Large intestine (tissue), 3 donors: ENCODE results near the gene JAGN1. TPM values are rescaled to one million over a fixed set of nuclear protein-coding genes. Genes with fewer than 3 reads are reported as not detected.
"Not testable (repeated sequence)": the region's sequence is repeated elsewhere in the genome, so short reads cannot be mapped to it uniquely, and the experiment has no call there.

Experiments used
- DNase-seq, 2 donors: peaks; one replicate each; pipeline versions ENCODE4 v3.0.0 to v3.0.0-alpha.2; 2013
- H3K27ac ChIP-seq: one replicate; pipeline ENCODE4 v1.5.1; 2013; ENCODE audit warnings: low read length
- H3K27me3 ChIP-seq: 2 replicates; pipeline ENCODE4 v1.6.1; 2013; ENCODE audit warnings: low read length; ENCODE audit not compliant: control insufficient read depth, insufficient read depth
- H3K36me3 ChIP-seq: 2 replicates; pipeline ENCODE4 v1.6.1; 2013; ENCODE audit warnings: low read length; ENCODE audit not compliant: control insufficient read depth, insufficient read depth
- H3K4me1 ChIP-seq: one replicate; pipeline ENCODE4 v1.6.1; 2013; ENCODE audit warnings: low read length; ENCODE audit not compliant: control insufficient read depth, insufficient read depth
- H3K4me3 ChIP-seq: one replicate; pipeline ENCODE4 v1.5.1; 2013; ENCODE audit warnings: low read length
- H3K9me3 ChIP-seq: one replicate; pipeline ENCODE4 v1.6.1; 2013; ENCODE audit warnings: mild to moderate bottlenecking, low read depth, low read length, moderate library complexity; ENCODE audit not compliant: control insufficient read depth
- WGBS: methylation state at CpG from one replicate; pipeline ENCODE4 v1.1.5; 2013; ENCODE audit warnings: low lambda C conversion rate; ENCODE audit not compliant: insufficient coverage; 5-methylcytosine and 5-hydroxymethylcytosine counted together
- polyA plus RNA-seq: library from polyadenylated mRNA; unstranded; fragments of 120-200 nt; gene quantifications from one replicate; pipeline ENCODE4 v1.2.1, GENCODE V29; 2013

Gene JAGN1
- polyA plus RNA-seq, 1 donor = 49.5 TPM

DNA sequence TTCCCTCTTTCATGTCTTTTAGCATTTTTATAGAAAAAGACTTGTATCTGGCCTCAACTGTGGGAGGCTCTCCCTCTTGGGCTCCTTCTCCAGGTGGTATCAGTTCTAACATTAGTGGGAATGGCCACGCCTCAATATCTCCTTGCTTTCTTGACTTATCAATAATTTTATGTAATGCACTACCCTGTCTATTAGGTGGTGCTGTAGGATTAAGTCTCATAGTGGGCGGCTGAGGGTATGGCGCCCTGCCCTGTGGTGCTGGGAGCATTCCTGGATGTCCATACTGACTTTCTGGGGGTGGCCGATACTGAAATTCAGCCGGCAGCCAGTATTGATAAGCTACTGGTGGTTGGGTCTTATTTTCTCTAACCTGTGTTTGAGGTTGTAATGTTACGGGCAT lies 37.9 kb upstream of the JAGN1 start:
- Histone ChIP-seq H3K27ac (no peak overlapping the region), H3K9me3 (no peaks in the 10 kb centered on the region), H3K36me3 (no peaks in the 10 kb centered on the region), H3K27me3 (no peaks in the 10 kb centered on the region), H3K4me3 (no peak overlapping the region), H3K4me1 (no peaks in the 10 kb centered on the region)
- no peak for DNase-seq
- 100% methylated on average over 1 of the region's 6 CpGs for WGBS

GRCh38 chr3:9854291-9854940 lies 36.0 kb upstream of the JAGN1 start:
- H3K4me3 ChIP-seq, DNase-seq, H3K36me3 ChIP-seq, H3K27me3 ChIP-seq, H3K9me3 ChIP-seq, H3K4me1 ChIP-seq, H3K27ac ChIP-seq: not testable (repeated sequence)
- 93% methylated on average over 3 of the region's 11 CpGs for WGBS

GRCh38 chr3:9855594-9855993 lies 34.8 kb upstream of the JAGN1 start:
- Histone ChIP-seq H3K4me3 (no peak overlapping the region), H3K27me3 (no peaks in the 10 kb centered on the region), H3K27ac (no peak overlapping the region), H3K36me3 (no peaks in the 10 kb centered on the region), H3K4me1 (no peaks in the 10 kb centered on the region), H3K9me3 (no peaks in the 10 kb centered on the region)
- no peak for DNase-seq
- WGBS = no CpG with 5 or more reads among the region's 3 CpGs

DNA sequence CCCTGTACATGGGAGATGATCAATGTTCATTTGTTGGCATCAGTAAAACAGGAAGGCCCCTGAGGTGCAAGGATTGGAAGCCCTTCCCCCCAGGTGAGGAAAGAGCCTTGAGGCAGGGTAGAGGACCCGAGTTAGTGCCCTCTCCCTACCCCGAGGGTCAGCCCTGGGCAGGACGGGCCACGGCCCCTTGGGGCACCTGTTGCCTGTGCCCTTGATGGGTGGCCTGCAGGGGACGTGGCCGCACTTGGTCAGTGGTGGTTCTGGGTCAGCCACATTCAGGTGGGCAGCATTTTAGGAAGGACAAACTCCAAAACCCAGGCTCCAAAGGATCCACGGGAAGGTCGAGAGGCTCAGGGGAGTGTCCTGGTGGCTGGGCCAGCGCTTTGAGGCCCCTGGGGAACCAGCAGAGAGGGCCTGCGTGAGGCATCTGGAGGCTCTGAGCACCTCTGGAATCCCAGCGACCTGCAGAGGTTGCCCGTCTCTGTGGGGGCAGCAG lies 30.8 kb upstream of the JAGN1 start:
- Histone ChIP-seq H3K4me1 (peaks cover 17% of the 10 kb centered on the region), H3K4me3 (no peak overlapping the region), H3K36me3 (no peaks in the 10 kb centered on the region), H3K27ac (no peak overlapping the region), H3K9me3 (no peaks in the 10 kb centered on the region), H3K27me3 (no peaks in the 10 kb centered on the region)
- WGBS = no CpG with 5 or more reads among the region's 12 CpGs
- DNase-seq = no peak

DNA sequence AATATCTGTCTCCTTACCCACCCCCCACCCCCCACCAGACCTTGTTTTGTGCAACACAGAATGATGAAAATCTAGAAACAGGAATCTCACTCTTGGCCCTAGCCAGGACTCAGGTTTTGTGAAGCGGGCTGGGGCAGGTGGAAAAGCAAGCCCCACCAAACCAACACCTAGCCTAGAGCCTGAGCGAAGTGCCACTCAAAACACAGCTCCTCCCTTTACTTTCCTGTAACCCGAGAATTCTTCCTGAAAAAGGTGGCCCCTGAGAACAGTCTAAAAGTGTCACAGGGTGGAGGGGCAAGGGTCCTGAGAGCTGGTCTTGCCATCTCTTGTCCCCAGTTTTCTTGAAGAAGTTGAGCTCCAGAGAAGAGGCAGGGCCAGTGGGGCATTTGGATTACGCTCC lies 29.2 kb upstream of the JAGN1 start:
- H3K4me1 ChIP-seq = peaks cover 17% of the 10 kb centered on the region

DNA sequence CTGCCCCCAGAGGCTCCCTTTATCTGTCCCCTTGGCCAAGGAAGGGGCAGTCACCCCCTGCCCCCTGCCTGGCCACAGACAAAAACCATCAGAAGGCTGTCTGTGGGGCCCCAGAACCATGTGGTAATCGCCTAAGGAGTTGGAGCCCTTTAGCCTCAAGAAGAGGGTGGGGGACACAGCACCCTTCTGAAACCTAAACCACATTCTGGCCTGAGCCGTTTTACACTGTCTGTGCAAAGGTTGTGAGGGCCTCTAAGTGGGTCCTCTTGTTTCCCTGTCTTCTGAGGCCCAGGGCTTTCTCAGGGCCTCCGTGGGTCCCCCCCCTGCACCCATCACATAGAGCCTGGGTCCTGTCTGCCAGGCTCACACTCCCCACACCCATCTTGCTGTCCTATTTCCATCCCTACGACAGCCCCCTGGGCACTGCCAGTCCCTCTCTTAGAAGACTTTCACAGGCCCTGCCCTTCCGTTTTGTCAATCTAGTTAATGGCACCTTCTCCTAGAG lies 28.7 kb upstream of the JAGN1 start:
- H3K27ac ChIP-seq = no peak overlapping the region
- DNase-seq = no peak
- WGBS = no CpG with 5 or more reads among the region's 5 CpGs
- H3K27me3 ChIP-seq = no peaks in the 10 kb centered on the region
- H3K4me1 ChIP-seq = peaks cover 17% of the 10 kb centered on the region
- H3K36me3 ChIP-seq = no peaks in the 10 kb centered on the region
- no peaks in the 10 kb centered on the region for H3K9me3 ChIP-seq
- H3K4me3 ChIP-seq = no peak overlapping the region

More for the DNA sequence above, 29.2 kb upstream of the JAGN1 start:
- DNase-seq = no peak
- no peak overlapping the region for H3K27ac ChIP-seq
- no peaks in the 10 kb centered on the region for H3K36me3 ChIP-seq
- no peak overlapping the region for H3K4me3 ChIP-seq
- no peaks in the 10 kb centered on the region for H3K9me3 ChIP-seq
- H3K27me3 ChIP-seq = no peaks in the 10 kb centered on the region
- no CpG with 5 or more reads among the region's 4 CpGs for WGBS

GRCh38 chr3:9862391-9863057 lies 27.9 kb upstream of the JAGN1 start:
- no CpG with 5 or more reads among the region's 45 CpGs for WGBS

DNA sequence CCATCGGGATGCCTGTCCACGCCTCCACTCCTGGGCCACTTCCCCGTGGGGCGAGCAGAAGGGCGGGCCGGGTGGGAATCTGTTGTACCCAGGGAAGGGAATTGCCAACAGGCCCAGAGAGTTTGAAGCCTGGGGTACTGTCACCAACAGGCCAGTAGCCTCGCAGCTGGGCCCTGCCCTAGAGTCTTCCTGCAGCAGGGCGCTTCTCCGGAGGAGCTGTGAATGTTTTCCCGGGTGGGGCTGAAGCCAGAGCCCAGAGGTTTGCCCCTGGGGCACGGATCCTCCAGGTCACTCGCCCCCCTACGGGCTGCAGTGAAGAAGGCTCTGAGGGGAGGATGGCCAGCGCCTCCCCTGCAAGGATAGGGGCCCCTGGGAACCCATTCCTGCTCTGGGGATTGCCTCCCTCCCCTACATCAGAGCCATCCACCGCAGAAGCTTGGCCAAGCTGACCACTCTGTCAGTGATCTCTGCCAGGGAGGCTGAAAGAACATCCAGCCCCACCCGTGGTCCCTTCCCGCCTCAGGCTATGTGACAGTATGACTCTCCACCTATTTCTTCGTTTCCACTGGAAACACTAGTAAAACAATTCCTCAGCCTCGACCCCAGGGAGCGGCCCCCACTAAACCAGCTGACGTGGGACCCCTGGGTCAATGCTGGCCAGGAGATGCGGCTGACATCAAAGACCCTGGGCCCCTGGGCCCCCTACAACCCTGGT lies 27.2 kb upstream of the JAGN1 start:
- Histone ChIP-seq H3K4me3 (peak overlapping the region; percentile 35), H3K36me3 (no peaks in the 10 kb centered on the region), H3K27me3 (no peaks in the 10 kb centered on the region), H3K27ac (no peak overlapping the region), H3K4me1 (peaks cover 17% of the 10 kb centered on the region), H3K9me3 (no peaks in the 10 kb centered on the region)
- no peak for DNase-seq
- no CpG with 5 or more reads among the region's 22 CpGs for WGBS

More at GRCh38 chr3:9862391-9863057, 27.9 kb upstream of the JAGN1 start:
- Histone ChIP-seq H3K27me3 (no peaks in the 10 kb centered on the region), H3K4me3 (peak overlapping the region; percentile 35), H3K36me3 (no peaks in the 10 kb centered on the region), H3K27ac (no peak overlapping the region), H3K4me1 (peaks cover 17% of the 10 kb centered on the region), H3K9me3 (no peaks in the 10 kb centered on the region)
- DNase-seq = peak; percentile 54 to 72

- H3K4me3 ChIP-seq = no peak overlapping the region
- peak; percentile 56 to 73 for DNase-seq
- H3K9me3 ChIP-seq = no peaks in the 10 kb centered on the region
- no peaks in the 10 kb centered on the region for H3K27me3 ChIP-seq
- no CpG with 5 or more reads among the region's 16 CpGs for WGBS
- peaks cover 17% of the 10 kb centered on the region for H3K4me1 ChIP-seq
- H3K36me3 ChIP-seq = no peaks in the 10 kb centered on the region
- H3K27ac ChIP-seq = peak overlapping the region; percentile 35
These were observed 26.0 kb upstream of the JAGN1 start for GRCh38 chr3:9864200-9864927.

DNA sequence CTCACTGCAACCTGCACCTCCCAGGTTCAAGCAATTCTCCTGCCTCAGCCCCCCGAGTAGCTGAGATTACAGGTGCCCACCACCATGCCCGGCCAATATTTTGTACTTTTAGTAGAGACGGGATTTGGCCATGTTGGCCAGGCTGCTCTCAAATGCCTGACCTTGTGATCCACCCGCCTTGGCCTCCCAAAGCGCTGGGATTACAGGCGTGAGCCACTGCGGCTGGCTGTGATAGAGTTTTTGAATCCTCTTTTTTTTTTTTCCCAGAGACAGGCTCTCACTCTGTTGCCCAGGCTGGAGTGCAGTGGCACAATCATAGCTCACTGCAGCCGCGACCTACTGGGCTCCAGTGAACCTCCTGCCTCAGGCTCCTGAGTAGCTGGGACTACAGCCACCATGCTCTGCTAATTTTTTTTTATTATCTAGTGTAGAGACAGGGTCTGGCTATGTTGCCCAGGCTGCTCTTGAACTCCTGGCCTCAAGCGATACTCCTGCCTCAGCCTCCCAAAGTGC lies 25.2 kb upstream of the JAGN1 start:
- not testable (repeated sequence) for H3K4me3 ChIP-seq, H3K27me3 ChIP-seq, H3K9me3 ChIP-seq, H3K36me3 ChIP-seq, DNase-seq
- Histone ChIP-seq H3K27ac (peak overlapping the region; percentile 35), H3K4me1 (peaks cover 17% of the 10 kb centered on the region)
- no CpG with 5 or more reads among the region's 10 CpGs for WGBS
